SK-N-SH treated with all-trans-retinoic acid at 6 μM for 48 hours (cell line): Measurements from ENCODE around the gene ATPAF2.

Source experiments
- GLIS3 ChIP-seq: fragments of 250-450 bp; sonication (Bioruptor Pico); IDR thresholded peaks from 2 replicates; pipeline ENCODE4 v1.5.0; 2020; ENCODE audit warnings: mild to moderate bottlenecking, moderate library complexity
- ISL1 ChIP-seq: fragments of 250-450 bp; sonication (Bioruptor Pico); IDR thresholded peaks from 2 replicates; pipeline ENCODE4 v2.1.2; 2022; ENCODE audit warnings: mild to moderate bottlenecking, moderate library complexity
- RARB ChIP-seq: fragments of 250-450 bp; sonication (Bioruptor Pico); IDR thresholded peaks from 2 replicates; pipeline ENCODE4 v1.8.0; 2021; ENCODE audit warnings: mild to moderate bottlenecking, moderate library complexity
- TF ChIP-seq, protein P1 (sequence below): fragments of 250-450 bp; sonication (Bioruptor Pico); IDR thresholded peaks from 2 replicates; pipeline ENCODE4 v1.8.0; 2020; ENCODE audit warnings: mild to moderate bottlenecking, moderate library complexity, borderline replicate concordance

DNA sequence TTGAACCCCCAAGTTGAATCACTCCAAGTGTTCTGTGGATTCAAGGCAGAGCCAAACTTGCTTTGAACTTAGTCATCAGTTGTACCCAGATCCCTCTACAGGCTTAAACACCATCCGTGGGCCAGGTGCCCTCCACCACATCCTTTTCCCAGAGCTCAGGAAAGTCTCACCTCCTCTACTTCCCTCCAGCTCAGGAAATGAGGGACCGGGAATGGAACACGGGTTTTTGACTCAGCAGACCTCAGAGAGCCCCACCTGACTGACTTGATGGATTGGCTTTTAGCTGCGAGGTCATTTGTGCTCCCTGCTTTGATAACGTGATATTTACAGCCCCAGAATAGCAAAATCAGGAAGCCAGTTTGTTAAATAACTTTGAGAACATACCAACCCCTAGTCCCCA lies 20.3 kb upstream of the ATPAF2 start:
- TF ChIP-seq ISL1 (CRISPR knock-in tag) (no peak), RARB (CRISPR knock-in tag) (no peak), GLIS3 (CRISPR knock-in tag) (no peak)
- TF ChIP-seq, protein P1, sequence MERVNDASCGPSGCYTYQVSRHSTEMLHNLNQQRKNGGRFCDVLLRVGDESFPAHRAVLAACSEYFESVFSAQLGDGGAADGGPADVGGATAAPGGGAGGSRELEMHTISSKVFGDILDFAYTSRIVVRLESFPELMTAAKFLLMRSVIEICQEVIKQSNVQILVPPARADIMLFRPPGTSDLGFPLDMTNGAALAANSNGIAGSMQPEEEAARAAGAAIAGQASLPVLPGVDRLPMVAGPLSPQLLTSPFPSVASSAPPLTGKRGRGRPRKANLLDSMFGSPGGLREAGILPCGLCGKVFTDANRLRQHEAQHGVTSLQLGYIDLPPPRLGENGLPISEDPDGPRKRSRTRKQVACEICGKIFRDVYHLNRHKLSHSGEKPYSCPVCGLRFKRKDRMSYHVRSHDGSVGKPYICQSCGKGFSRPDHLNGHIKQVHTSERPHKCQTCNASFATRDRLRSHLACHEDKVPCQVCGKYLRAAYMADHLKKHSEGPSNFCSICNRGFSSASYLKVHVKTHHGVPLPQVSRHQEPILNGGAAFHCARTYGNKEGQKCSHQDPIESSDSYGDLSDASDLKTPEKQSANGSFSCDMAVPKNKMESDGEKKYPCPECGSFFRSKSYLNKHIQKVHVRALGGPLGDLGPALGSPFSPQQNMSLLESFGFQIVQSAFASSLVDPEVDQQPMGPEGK (CRISPR knock-in tag), result no peak
